Colonic mucosa (tissue), 4 donors: ENCODE results near the gene RPS3. TPM values are rescaled to one million over a fixed set of nuclear protein-coding genes. Genes with fewer than 3 reads are reported as not detected.
"Not testable (repeated sequence)": the region's sequence is repeated elsewhere in the genome, so short reads cannot be mapped to it uniquely, and the experiment has no call there.

Experiments used
- DNase-seq: peaks from one replicate; pipeline ENCODE4 v3.0.0-alpha.2; 2020
- H3K27ac ChIP-seq: fragments of 200-600 bp; one replicate; pipeline ENCODE4 v1.8.0; 2021
- H3K27me3 ChIP-seq: fragments of 200-600 bp; one replicate; pipeline ENCODE4 v1.8.0; 2021
- H3K36me3 ChIP-seq: fragments of 200-600 bp; one replicate; pipeline ENCODE4 v1.8.0; 2021
- H3K4me1 ChIP-seq: fragments of 200-600 bp; one replicate; pipeline ENCODE4 v1.8.0; 2021; ENCODE audit warnings: mild to moderate bottlenecking
- H3K4me3 ChIP-seq: fragments of 200-600 bp; one replicate; pipeline ENCODE4 v1.8.0; 2021
- H3K9ac ChIP-seq, 2 donors: one replicate each; pipeline ENCODE4 v1.7.0; 2013; ENCODE audit warnings: control low read depth in 2 of 2, low read depth in 2 of 2, low read length in 2 of 2
- H3K9me3 ChIP-seq: fragments of 200-600 bp; one replicate; pipeline ENCODE4 v1.8.0; 2021
- CTCF ChIP-seq: fragments of 200-600 bp; IDR thresholded peaks from one replicate; pipeline ENCODE4 v1.8.0; 2022; ENCODE audit warnings: antibody characterized with exemption, mild to moderate bottlenecking
- intact Hi-C: fragments of 100-400 bp; cut with DNase I; formaldehyde crosslinking; loops from one replicate; pipeline ENCODE4 v1.14.1; 2022
- total RNA-seq, 2 donors: library from RNA; stranded (reverse); fragmentation: NEBNext Ultra II Directional in 1 of 2; extraction: Animal tissue kit (Norgen Biotek cat#: 25700) in 1 of 2; gene quantifications; one replicate each; pipeline ENCODE4 v1.2.1, GENCODE V29; 2021
- donor health status: healthy.
- donor health status: DM: no; HTN: no; CAD: no.
- donor health status: DM: no; HTN: no; CAD: no.

RPS3 gene
- total RNA-seq, 2 donors from 2014 or later = 2,133 to 2,596 TPM

DNA sequence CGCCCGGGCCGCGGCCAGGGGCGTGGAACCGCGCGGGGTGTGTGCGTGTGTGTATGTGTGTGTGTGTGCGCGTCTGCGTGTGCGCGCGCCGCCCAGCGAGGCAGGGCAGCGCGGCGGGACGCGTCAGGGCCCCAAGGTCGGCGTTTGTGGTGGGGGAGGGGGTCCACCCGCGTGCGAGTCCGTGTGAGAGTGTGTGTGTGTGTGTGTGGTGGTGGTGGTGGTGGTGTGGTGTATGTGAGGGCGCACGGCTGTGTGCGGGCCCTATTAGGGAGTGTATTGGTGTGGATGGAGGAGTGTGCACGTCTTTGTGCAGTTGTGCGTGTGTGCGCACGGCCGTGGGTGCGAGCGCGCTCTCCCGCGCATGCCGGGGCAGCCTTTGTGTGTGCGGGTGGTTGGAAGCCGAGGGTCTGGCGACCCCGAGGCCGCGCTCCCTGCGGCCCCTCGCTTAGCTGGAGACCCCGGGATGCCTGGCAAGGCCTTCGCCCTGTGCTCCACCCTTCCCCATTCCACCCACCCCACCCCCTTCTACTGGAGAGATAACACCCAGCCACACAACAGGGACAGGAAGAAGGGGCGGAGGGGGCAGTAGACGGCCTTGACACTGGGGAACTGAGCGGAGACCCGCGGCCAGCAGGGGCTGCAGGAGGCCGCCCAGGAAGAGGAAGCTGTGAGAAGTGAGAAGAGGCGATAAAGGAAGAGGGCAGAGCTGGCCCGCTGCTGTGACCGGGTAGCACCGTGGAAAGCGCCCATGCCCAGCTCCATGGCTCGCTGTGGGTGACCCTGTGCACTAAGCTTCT, 47.3 kb upstream of the RPS3 start:
- no peaks in the 10 kb centered on the region for H3K27me3 ChIP-seq
- intact Hi-C loops = no loop called here
- H3K4me1 ChIP-seq = peaks cover 24% of the 10 kb centered on the region
- H3K9me3 ChIP-seq = no peaks in the 10 kb centered on the region
- DNase-seq = peak; percentile 80
- H3K9ac ChIP-seq = peak overlapping the region; percentile 74 to 85
- peak overlapping the region; percentile 65 for H3K4me3 ChIP-seq
- H3K27ac ChIP-seq = peak overlapping the region; percentile 85
- no peak for TF ChIP-seq CTCF
- no peaks in the 10 kb centered on the region for H3K36me3 ChIP-seq

DNA sequence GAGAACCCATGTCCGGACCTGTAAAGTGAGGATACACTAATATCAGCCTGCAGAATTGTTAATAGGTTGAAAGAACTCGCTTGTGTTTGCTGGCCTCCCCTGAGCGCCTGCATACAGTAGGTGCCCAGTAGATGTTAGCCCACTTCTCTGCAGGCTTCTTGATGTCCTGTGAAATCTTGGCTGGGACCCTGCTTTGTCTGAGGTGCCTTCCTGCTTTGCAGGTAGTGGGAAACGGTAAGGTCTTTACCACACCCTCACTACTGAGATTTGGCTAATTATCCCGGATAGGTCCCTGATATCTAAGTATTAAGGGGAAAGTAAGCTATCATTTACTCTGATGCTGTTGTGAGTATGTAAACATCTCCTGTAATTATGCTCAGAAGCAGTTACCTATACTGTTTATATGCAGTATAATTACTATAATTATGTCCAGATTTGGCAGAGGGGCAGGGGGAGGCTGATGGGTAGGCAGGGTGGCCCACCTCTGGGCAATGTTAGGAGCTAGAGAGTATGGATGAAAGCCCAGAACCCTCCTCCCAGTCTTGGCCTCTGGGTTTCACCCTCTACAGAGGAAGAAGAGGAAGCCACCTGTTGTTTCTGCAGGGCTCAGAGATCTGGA, 46.6 kb upstream of the RPS3 start:
- H3K9ac ChIP-seq = peak overlapping the region; percentile 74 to 85
- no peak for DNase-seq

DNA sequence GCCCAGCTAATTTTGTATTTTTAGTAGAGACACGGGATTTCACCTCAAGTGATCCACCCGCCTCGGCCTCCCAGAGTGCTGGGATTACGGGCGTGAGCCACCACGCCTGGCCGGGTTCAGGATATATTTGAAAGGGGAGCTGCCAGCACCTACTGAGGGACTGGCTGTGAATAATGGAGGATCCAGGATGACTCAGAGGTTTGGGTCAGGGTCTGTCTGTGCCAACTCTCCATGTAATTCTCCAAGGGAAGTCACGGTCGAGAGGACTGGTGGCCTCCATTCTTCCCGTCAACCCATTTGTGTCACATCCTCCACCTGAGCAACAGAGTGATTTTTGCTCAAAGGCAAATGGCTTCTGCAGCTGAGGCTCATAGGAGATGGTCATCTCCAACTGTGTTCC, 44.3 kb upstream of the RPS3 start:
- no peak for DNase-seq
- intact Hi-C loops = no loop called here
- H3K27me3 ChIP-seq = no peaks in the 10 kb centered on the region

More for the DNA sequence above, 46.6 kb upstream of the RPS3 start:
- peak overlapping the region; percentile 85 for H3K27ac ChIP-seq
- H3K9me3 ChIP-seq = no peaks in the 10 kb centered on the region
- intact Hi-C loops = no loop called here
- no peaks in the 10 kb centered on the region for H3K27me3 ChIP-seq
- H3K36me3 ChIP-seq = no peaks in the 10 kb centered on the region
- peak overlapping the region; percentile 65 for H3K4me3 ChIP-seq
- no peak for TF ChIP-seq CTCF
- H3K4me1 ChIP-seq = peaks cover 18% of the 10 kb centered on the region

GRCh38 chr11:75356613-75357012, 42.7 kb upstream of the RPS3 start:
- no peak for TF ChIP-seq CTCF
- Histone ChIP-seq H3K9ac (no peak overlapping the region), H3K27me3 (no peaks in the 10 kb centered on the region), H3K36me3 (no peaks in the 10 kb centered on the region), H3K4me3 (no peak overlapping the region), H3K9me3 (no peaks in the 10 kb centered on the region), H3K4me1 (peaks cover 6% of the 10 kb centered on the region), H3K27ac (no peak overlapping the region)
- DNase-seq = no peak
- intact Hi-C loops = no loop called here

More for the DNA sequence above, 44.3 kb upstream of the RPS3 start:
- H3K9ac ChIP-seq = no peak overlapping the region
- TF ChIP-seq CTCF = no peak
- peaks cover 6% of the 10 kb centered on the region for H3K4me1 ChIP-seq
- no peaks in the 10 kb centered on the region for H3K36me3 ChIP-seq
- no peaks in the 10 kb centered on the region for H3K9me3 ChIP-seq
- no peak overlapping the region for H3K27ac ChIP-seq
- no peak overlapping the region for H3K4me3 ChIP-seq

GRCh38 chr11:75362285-75362684, 37.0 kb upstream of the RPS3 start:
- H3K36me3 ChIP-seq, H3K27me3 ChIP-seq, H3K4me1 ChIP-seq, DNase-seq, H3K27ac ChIP-seq, H3K4me3 ChIP-seq, intact Hi-C loops, H3K9ac ChIP-seq, H3K9me3 ChIP-seq: not testable (repeated sequence)

- no peak for DNase-seq
- Histone ChIP-seq H3K9ac (no peak overlapping the region), H3K9me3 (no peaks in the 10 kb centered on the region), H3K27ac (peak overlapping the region; percentile 13), H3K36me3 (no peaks in the 10 kb centered on the region), H3K27me3 (no peaks in the 10 kb centered on the region), H3K4me3 (no peak overlapping the region), H3K4me1 (no peaks in the 10 kb centered on the region)
- intact Hi-C loops = no loop called here
- TF ChIP-seq CTCF = no peak
Observed at GRCh38 chr11:75365711-75366181, 33.6 kb upstream of the RPS3 start.

DNA sequence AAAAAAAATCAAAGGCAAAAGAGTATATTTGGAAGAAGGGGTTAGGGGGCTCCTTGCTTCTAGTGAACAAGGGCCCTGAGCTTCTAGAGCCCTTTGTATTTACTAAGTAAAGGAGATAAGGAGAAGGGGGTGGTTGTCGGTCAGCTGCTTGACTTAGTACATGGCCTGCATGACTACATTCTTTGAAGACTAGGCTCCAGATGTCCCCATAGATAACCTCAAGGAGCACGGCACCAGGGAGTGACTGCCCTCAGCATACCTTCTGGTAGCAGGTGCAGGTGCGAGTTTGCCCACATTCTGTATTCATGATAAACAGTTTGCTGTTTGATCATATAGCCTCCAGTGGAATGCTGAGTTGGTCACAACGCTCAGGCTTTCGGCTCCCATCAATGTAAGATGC, 32.5 kb upstream of the RPS3 start:
- H3K4me3 ChIP-seq, intact Hi-C loops, H3K27me3 ChIP-seq, DNase-seq, H3K36me3 ChIP-seq, H3K4me1 ChIP-seq, H3K9me3 ChIP-seq, H3K9ac ChIP-seq, H3K27ac ChIP-seq: not testable (repeated sequence)
